CD4-positive, alpha-beta T cell treated with Interleukin-10 for 1 hour (primary cell): ENCODE data around the gene CLEC18A.
"Not testable (repeated sequence)": the region's sequence is repeated elsewhere in the genome, so short reads cannot be mapped to it uniquely, and the experiment has no call there.

Experiments
- DNase-seq: peaks from one replicate; pipeline ENCODE4 v3.0.0-alpha.2; 2020

Gene CLEC18A

GRCh38 chr16:69952572-69953355 lies 1.6 kb downstream of the CLEC18A start:
- not testable (repeated sequence) for DNase-seq

- DNase-seq = not testable (repeated sequence)
Measured at GRCh38 chr16:69954241-69954640, 3.1 kb downstream of the CLEC18A start.

- not testable (repeated sequence) for DNase-seq
Measured at GRCh38 chr16:69963312-69963711, 12.2 kb downstream of the CLEC18A start.

- DNase-seq = not testable (repeated sequence)
Measured at GRCh38 chr16:69964960-69965660, 14.0 kb downstream of the CLEC18A start.

- DNase-seq = not testable (repeated sequence)
Measured at GRCh38 chr16:69965661-69966054, 14.5 kb downstream of the CLEC18A start.

GRCh38 chr16:69967688-69968087 lies 16.6 kb downstream of the CLEC18A start:
- not testable (repeated sequence) for DNase-seq

GRCh38 chr16:69968125-69968524 lies 17.0 kb downstream of the CLEC18A start:
- not testable (repeated sequence) for DNase-seq

- DNase-seq = not testable (repeated sequence)
Measured at GRCh38 chr16:69969657-69970056, 18.5 kb downstream of the CLEC18A start.

GRCh38 chr16:69972120-69972519 lies 21.0 kb downstream of the CLEC18A start:
- not testable (repeated sequence) for DNase-seq

- DNase-seq = not testable (repeated sequence)
Measured at GRCh38 chr16:69972935-69973334, 21.8 kb downstream of the CLEC18A start.

- not testable (repeated sequence) for DNase-seq
Measured at GRCh38 chr16:69985196-69985595, 34.1 kb downstream of the CLEC18A start.

GRCh38 chr16:69997956-69998355 lies 46.8 kb downstream of the CLEC18A start:
- DNase-seq = not testable (repeated sequence)

- DNase-seq = not testable (repeated sequence)
Measured at GRCh38 chr16:69999801-70000200, 48.7 kb downstream of the CLEC18A start.

GRCh38 chr16:70003511-70003910 lies 52.4 kb downstream of the CLEC18A start:
- DNase-seq = not testable (repeated sequence)

GRCh38 chr16:70008604-70009003 lies 57.5 kb downstream of the CLEC18A start:
- not testable (repeated sequence) for DNase-seq

GRCh38 chr16:70010615-70011014 lies 59.5 kb downstream of the CLEC18A start:
- not testable (repeated sequence) for DNase-seq

GRCh38 chr16:70011120-70011519 lies 60.0 kb downstream of the CLEC18A start:
- not testable (repeated sequence) for DNase-seq

GRCh38 chr16:70012354-70012753 lies 61.2 kb downstream of the CLEC18A start:
- DNase-seq = not testable (repeated sequence)

GRCh38 chr16:70012951-70013350 lies 61.8 kb downstream of the CLEC18A start:
- DNase-seq = not testable (repeated sequence)
